HG03025 (cell line): Measurements from ENCODE around the gene CACNA1D.

ENCODE experiments used
- ATAC-seq: cut with Tn5 transposase; IDR thresholded peaks from one replicate; pipeline ENCODE4 v1.9.1; 2021; ENCODE audit warnings: mild to moderate bottlenecking, moderate library complexity; ENCODE audit not compliant: unreplicated experiment, low FRiP score

Gene CACNA1D

DNA sequence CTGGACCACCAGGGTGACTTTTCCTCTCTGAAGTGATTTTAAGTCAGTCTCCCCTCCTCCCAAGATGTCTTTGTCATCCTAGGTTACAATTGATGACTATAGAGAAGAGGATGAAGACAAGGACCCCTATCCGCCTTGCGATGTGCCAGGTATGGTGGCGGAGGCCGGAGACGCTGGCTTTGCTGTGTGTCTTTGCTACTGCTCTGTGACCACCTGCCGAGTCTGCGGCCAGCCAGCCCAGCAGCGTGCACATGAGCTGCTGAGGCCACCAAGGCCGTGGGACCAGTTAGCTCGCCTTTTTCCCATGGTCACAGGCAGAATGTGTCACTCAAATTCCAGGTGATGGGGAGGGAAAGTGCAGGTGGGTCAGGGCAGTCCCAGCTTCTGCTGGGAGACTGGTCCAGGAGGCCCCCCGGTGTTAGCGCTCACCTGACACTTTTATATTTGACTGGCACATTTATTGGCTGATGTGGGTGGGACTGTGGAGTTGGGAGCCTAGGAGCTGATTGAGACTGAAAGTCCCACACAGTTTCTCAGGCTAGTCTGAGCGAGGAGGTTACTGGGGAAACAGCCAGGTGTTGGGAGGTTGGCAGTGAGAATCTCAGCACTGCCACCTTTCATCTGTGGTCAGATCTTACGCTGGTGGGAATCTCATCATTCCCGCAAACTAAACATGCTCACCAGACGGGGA, 237.7 kb downstream of the CACNA1D start:
- no peak for ATAC-seq

DNA sequence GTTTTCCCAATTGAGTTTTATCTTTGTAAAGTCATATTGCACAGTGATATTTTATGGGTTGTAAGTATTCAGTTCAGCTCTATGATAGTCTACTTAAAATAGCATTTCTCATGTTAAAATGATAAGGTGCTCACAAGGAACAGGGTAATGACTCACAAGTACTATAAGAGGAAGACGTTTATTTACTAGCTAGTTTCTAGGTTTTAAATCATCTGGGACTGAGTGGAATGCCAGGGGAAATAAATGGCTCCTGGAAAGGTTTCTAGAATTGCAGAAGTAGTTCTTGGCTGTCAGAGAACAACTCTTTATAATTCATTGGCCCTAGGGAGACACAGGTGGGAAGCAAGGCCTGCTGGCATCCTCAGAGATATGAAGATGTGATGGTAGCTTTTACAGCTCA, 239.0 kb downstream of the CACNA1D start:
- no peak for ATAC-seq

DNA sequence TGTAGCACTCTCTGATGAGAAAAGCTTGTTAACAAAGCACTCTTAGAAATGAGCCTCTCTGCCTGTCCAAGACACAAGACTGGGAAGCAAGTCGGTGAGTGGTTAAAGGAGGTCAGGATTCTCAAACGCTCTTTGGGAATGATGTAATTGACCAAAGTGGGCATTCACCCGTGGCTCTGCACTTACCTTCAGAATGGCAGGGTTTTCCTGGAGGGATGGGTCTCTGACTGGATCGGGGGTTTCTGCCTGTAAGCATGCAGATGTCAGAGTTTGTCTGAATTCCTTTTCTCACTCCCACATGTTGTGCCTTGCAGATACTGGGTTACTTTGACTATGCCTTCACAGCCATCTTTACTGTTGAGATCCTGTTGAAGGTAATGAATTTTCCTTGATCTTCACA, 245.6 kb downstream of the CACNA1D start:
- ATAC-seq, result no peak

DNA sequence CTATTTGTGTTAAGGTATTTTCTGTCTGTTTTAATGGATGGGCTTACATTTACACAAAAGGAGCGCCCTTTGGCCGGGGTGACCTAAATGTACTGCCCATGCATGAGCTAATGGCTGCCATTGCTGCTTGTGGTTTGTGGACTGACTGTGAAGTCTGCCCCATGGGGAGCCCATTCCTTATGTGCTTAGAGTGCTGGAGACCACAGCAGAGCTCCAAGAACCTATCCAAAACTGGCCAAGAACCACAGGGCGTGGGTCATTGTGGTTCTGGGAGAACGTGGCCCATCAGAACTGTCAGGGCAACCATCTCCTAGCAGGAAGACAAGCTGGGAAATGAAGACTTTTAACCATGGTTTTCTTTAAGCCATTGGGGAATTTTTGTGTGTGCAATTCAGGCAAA, 246.5 kb downstream of the CACNA1D start:
- no peak for ATAC-seq

DNA sequence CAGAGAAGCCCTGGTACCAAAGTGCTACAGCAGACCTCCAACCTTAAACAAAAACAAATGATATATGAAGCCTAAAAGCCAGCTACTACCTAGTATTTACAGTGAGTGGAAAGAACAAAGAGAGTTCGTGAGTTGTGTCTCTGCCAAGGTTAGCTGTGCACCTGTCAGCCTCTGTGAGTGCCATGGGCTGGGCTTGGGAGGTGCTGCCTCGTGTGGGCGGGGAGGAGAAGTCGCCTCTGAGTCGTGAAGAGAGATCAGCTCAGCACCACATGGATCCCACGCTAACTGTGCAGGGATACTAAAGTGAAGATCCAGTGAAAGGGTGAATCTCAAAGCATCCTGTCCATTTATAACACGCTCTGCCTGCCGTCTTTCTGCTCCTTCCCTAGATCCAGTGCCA, 249.9 kb downstream of the CACNA1D start:
- ATAC-seq, result no peak

DNA sequence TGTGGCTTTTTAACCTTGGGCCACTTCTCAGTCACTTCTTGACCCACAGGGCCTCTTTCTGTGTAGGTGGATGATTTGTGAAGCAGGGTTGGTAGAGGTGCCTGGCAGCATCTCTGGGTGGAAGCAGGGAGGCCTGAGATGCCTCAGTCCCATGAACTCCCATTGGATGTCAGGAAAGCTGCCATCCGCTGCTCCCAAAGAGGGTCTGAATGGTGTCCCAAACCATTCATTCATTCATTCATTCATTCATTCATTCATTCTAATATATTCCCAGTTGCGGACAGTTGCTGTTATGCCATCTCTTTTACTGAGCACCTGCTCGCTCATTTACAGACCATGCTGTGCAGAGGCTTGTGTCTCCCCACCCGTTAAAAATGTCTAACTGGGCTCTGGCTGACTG, 253.1 kb downstream of the CACNA1D start:
- ATAC-seq, result no peak

DNA sequence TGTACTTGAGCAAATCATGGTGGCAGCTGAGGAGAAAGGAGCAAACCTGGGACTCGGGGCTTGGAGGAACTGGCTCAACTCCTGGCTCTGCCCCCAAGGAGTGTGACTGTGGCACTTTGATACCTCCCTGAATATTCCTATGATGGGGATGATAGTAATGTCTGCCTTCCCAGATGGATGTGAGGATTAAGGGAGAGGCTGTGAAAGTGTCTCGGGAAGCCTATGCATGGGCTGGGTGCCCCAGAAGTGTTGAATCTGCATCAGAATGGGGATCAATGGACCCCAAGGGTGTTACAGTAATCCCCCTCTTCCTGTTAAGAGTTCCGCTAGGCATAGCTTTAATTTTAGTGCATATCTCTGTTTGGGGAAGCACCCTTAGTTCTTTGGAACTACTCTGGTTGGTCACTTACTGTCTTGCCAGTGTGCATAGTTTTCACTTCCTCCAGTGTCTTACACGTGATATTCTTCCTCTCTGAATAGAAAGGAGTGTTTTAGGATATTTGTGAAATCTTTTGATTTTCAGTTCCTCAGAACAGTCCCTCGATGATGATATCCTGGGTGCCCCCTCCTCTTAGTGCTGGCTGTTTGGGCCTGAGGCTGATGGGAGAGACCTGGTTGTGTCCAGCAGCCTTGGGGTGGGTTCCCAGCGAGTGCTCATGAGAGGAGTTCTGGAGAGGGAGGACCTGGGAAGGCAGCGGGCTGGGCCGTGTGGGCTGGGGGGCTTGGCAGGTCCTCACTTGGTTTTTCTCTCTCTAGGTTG, 254.3 kb downstream of the CACNA1D start:
- peak; percentile 76 for ATAC-seq

DNA sequence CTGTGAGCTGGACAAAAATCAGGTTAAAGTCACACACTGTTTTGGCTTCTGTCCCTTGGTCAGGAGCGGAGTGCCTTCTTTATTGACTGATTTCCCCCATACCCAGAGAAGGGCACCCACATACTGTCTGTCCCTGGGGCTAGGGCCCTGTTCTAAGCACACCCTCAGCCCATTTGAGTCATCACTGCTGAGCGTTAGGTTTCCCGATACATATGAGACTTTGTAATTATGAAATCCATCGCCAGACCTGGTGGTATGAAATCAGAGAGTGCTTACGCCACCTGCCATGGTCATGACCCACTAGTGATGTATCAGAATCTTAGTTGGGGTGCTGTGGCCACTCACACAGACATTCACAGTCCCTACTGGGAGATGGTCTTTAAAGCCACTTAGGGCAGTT, 255.0 kb downstream of the CACNA1D start:
- ATAC-seq, result no peak

DNA sequence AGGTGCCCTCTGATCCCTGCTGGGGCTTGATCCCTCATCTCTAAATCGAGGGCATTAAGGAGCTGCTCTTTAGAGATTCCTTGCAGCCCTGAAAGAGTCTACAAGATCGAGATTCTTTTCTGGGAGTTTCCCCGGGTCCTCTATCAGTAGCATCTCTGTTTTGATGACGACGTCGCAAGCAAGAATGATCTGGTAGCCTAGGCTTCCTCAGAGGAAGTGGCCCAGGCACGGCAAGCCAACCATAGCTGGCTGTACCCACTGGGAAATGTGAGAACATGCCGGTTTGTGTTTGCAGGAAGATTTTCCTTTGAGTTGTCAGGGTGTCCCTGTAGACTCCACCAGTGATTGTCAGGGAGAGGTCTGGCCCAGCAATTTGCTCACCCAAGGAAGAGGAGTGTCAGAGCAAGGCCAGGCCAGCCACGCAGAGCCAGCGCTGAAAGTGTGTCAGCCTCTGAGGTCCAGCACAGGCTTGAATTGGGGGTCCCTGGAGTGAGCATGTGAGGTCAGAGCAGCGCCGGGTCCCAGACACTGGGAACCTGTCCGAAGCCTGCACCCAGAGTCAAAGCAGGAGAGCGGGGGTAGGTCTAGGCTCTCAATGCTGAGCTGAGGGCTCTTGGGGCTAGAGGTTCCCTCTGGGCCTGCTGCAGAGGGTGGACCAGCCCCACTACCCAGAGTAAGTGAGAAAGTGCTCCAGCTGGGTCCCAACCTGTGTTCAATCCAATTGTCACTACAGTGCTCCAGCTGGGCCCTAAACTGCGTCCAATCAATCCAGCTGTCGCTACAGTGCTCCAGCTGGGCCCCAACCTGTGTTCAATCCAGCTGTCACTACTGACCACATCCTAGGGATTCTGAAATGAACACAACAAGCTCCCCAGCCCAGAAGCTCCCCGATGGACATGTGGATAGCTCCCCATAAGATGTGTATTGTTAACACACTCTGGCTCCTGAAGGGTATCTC, 256.1 kb downstream of the CACNA1D start:
- ATAC-seq, result no peak

DNA sequence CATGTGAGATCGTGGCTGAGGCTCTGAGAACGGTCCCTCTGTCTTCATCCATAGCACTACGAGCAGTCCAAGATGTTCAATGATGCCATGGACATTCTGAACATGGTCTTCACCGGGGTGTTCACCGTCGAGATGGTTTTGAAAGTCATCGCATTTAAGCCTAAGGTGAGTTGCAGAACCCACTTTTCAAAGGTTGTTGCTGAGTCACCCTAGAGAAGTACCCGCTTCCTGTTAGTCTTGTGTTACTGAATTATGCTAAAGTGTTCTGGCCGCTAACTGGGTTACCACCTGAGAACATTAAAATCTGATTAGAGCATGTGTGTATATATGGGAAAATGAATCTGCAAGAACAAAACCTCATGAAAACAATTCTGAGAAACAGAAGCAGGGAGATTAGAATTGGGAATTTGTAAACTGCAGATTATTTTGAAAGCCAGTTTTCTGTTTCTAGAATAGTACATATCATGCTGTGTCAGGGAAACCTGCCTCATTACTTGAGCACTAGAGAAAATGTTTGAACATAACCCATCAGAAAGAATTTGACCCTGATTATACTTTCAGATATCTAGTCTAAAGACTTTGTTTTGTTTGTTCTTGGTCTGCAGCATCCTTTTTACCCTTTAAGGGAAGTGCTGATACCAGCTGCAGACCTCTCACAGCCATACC, 259.2 kb downstream of the CACNA1D start:
- ATAC-seq, result no peak

DNA sequence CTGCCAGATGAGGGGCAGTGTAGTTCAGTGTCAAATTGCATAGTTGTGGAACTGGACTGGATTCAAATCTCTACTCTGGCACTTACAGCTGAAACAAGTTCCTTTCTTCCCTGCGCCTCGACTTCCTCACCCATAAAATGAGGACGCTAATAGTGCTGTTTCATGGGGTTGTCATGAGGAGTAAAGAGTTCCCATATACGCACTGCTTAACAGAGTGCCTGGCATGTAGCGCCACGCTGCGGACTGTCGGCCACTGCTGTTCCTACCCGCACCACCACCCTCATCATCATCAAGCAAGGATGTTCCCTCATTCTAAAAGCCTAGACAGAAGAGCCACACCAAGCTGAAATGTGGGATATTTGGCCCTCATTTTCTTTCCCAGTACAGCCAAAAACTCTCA, 259.9 kb downstream of the CACNA1D start:
- ATAC-seq, result no peak

DNA sequence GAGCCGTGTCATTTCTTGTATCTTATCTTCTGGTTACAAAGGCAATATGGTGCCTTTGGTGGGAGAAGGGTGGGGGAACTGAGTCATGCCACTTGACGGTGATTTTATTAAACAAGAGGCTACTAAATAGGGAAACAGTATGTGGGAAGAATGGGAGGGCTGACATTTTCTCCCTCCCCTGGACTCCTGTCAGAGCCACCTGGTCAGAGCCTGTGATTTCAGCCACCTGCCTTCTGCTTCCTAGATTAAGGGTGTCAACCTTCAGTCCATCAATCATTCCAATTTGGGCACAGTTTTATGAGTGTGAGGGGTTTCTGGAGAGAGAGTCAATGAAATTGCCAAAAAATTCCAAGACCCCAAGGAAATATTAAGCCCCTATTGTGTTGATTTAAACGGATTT, 264.4 kb downstream of the CACNA1D start:
- ATAC-seq, result no peak

DNA sequence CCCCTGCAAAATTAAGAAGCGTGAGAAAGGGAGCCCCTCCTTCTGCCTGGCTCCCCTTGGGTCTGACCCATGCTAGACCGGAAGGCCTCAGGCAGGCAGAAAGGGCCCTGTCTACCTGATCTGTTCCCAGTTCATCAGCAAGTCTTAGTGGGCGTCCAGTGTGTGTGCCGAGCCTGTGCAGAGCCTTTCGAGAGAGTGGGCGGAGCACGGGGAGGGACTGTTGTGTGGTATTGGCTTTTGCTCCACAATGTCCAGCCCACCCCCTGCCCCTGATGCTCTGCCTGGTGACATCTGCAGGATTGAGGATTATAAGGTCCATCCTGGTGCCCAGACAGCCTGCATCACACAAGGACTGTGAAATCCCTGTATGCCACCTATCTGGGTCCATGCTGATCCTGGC, 268.9 kb downstream of the CACNA1D start:
- ATAC-seq, result no peak

DNA sequence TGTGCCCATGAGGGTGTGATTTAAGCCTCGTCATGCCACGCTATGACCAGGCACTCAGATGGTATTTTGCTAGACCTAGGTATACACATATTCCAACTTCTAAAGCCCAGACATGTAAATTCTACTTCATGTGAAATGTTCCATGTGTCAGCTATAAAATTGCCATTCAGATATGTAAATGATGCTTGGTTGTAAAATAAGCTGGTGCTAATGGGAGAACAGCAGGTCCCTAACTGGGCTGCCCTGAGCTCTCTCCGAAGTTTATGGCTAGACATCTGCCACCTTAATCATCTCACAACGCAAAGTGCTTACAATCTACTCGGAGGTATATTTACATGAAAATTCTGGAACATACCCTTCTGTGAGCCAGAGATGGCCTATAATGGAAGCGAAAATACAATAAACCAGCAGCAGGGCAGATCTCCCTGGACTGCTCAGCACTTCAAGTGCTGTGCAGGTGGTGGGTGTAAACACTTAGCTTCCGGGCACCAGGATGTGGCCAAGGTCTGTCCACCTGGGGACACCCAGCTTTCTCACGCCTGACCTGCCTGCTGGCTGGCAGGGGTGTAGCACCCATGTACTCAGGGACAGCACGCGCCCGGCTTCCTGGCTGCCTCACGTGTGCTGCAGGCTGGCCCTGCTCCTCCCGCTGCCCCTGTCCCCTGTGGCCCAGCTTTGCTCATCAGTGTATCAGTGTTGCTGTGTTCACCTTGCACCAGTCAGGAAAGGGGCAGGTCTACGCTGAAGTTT, 269.8 kb downstream of the CACNA1D start:
- no peak for ATAC-seq

DNA sequence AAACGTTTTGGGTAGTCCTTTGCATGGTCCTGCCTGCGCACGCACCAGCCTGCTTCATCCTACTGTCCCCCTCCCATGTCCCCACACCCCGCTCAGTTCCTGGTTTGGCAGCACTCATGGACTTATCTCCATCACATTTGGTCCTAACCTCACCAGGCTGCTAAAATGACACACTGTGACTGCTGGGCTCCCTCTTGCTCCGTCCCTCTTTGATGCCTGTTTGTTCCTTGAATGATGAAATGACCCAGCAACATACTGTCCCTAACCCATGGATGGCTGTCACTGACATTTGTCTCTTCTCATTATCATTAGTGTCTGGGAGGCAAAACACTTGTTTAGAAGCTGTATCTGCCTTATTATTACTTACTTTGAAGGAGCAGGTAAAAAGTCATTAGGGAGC, 271.3 kb downstream of the CACNA1D start:
- no peak for ATAC-seq

DNA sequence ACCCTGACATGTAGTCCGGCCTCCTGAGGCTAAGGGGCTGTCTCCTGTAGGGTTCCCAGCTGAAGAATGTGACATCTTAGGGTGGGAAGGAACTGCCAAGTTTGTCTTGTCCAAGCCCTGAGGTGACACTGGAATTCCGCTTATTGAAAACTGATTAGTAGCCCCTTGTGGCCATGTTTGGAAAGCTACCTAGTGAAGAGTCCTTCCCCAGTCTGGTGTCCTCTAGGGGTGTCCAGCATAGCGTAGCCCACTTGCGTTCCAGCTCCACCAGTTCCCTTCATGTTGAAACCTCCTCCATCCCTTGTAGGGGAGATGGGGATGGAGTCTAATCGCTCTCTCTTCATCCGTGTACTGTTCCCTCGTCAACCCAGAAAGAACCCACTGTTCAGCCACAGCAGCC, 272.3 kb downstream of the CACNA1D start:
- ATAC-seq, result no peak

DNA sequence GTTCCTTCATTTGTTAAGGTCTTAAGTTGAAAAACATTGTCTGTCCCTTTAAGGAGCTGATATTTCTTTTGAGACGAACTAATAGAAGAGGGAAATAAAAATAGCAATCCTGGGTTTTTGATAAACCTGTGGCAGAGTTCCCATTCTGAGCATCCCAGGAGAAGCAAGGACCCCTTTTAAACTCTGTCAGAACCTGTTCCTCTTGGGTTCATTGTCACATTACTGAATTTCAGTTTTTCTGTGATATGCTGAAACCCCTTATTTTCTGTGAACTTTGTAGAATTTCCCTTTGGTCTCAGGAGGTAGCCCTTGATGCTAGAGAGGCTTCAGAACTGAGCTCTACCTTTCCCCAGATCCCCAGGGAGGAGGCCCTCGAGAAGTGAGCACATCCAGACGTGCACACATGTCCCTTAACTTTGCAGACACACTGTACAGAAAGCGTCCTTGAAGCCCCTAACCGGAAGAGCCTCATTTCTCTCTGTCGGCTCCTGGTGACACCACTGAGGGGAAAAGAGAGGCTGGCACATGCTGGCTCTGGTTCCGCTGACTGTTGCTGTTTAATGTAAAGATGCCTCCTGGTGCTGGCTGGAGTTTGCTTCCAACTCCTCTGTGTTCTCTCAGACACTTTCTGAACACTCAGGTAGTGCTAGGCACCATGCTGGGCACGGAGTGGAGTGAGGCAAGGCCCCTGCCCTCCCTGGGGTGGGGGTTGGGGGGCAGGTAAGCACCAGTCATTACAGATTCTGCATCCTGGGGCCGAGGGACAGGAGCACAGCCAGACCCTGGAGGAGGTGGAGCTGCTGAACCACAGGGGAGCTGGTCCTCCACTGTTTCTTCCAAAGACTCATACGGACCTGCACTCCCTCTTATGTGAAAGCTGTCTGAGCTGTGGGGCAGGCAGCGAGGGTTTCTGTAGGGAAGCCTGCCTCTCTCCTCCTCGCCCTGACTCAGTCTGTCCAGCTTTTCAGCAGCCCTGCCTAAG, 274.4 kb downstream of the CACNA1D start:
- no peak for ATAC-seq

DNA sequence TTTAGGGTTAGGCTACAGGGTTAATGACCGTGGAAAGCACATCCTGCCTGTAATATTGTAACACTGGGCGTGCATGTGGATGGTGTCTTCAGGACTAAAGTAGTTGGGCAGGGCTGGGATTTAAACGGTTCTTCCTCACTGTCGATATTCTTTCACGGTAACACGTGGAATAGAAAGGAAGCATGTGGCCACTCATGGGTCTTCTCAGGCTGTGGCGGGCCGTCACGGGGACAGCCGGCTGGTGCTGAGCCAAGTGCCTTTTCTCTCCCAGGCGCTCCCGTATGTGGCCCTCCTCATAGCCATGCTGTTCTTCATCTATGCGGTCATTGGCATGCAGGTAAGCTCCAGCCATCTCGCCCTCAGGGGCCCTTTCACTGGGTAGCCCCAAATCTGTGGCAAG, 278.2 kb downstream of the CACNA1D start:
- no peak for ATAC-seq

DNA sequence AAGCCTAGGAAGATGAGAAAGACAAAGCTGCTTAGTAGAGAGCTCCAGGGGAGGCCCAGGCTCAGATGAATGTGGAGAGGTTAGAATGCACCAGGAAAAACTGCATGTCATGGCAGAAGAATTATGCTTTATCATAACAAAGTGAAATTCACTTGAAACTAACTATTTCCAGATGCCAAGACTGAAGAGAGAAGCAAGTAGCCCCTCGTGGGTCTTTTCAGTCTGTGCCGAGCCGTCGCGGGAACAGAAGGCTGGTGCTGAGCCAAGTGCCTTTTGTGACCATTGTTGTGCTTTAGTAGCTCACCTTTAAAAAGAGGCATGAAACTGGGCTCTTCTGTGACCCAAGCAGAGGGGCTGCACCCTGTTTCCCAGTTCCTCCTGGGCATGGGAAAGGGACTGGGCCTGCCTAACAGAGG, 278.6 kb downstream of the CACNA1D start:
- ATAC-seq, result no peak
